H1 (cell line): ENCODE results near the gene LGR4. TPM values are rescaled to one million over a fixed set of nuclear protein-coding genes. Genes with fewer than 3 reads are reported as not detected.

Source experiments
- CEBPB ChIP-seq: IDR thresholded peaks from 2 replicates; pipeline ENCODE4 v1.6.1; 2012; ENCODE audit warnings: low read depth, low read length
- CHD7 ChIP-seq: fragments of 300-600 bp; sonication (generic); IDR thresholded peaks from 2 replicates; pipeline ENCODE4 v1.7.1; 2012; ENCODE audit warnings: low read length, moderate library complexity, mild to moderate bottlenecking, inconsistent platforms; ENCODE audit not compliant: insufficient replicate concordance
- HDAC2 ChIP-seq, 2 experiments: fragments of 300-600 bp in 1 of 2; sonication (generic) in 1 of 2; IDR thresholded peaks; 2 replicates each; pipeline ENCODE4 v1.6.1; 2011 to 2012; ENCODE audit warnings: low read depth in 2 of 2, low read length in 2 of 2, mild to moderate bottlenecking in 2 of 2, moderate library complexity in 2 of 2, borderline replicate concordance in 1 of 2, inconsistent platforms in 1 of 2
- JUND ChIP-seq: IDR thresholded peaks from 2 replicates; pipeline ENCODE4 v1.6.1; 2011; ENCODE audit warnings: mild to moderate bottlenecking, improper control_type of control experiment, low read length
- RNF2 ChIP-seq: fragments of 200-900, 300-1000 bp; sonication (generic); IDR thresholded peaks from 2 replicates; pipeline ENCODE4 v1.7.1; 2016; ENCODE audit warnings: borderline replicate concordance, low read depth, mild to moderate bottlenecking, antibody characterized with exemption, low read length; ENCODE audit not compliant: poor library complexity, severe bottlenecking; ENCODE audit errors: missing control alignments
- RXRA ChIP-seq: IDR thresholded peaks from 2 replicates; pipeline ENCODE4 v1.6.1; 2011; ENCODE audit warnings: low read depth, mild to moderate bottlenecking, low read length, moderate library complexity; ENCODE audit not compliant: insufficient read depth
- TCF12 ChIP-seq: IDR thresholded peaks from 2 replicates; pipeline ENCODE4 v1.6.1; 2011; ENCODE audit warnings: low read depth, mild to moderate bottlenecking, low read length
- polyA plus RNA-seq, 7 experiments: library from polyadenylated mRNA; depleted of rRNA in 3 of 7; stranded (reverse) in 5 of 7; unstranded in 2 of 7; fragments of >200 nt in 5 of 7; fragments of 200-250 nt in 2 of 7; gene quantifications; 1 replicate in 5 of 7; 2 replicates in 1 of 7; 4 replicates in 1 of 7; pipeline versions ENCODE4 v1.2.1 to v1.2.3, GENCODE V29; 2011 to 2013; ENCODE audit warnings: missing spikeins in 2 of 7, mixed read lengths in 2 of 7
- total RNA-seq: library from RNA; stranded (reverse); fragmentation: NEBNext Ultra II Directional; extraction: Animal tissue kit (Norgen Biotek cat#: 25700); gene quantifications from 2 replicates; pipeline ENCODE4 v1.2.1, GENCODE V29; 2021

LGR4 gene
- total and polyA plus RNA-seq, 2 of the 8 experiments (the other 6 are each of a cell fraction or from before 2014, with no cell fraction given), result 26.6 to 61.7 TPM

DNA sequence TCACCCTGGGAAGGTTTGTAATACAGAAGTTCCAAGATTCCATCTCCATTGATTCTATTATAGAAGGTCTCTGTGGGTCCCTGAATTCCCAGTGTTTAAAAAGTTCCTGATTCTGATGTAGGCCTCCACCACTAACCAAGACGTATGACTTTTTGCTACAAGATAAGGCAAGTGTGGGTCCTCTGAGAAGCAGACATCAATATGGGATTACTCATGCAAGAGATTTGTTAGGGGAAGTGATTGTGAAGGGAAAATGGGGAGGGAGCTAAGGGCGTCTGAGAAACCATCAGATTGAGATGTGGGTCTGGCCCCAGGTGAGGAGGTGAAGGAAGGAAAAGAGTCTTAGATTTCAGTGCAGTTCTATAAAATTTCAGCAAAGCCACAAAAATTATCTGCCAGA, 10.2 kb upstream of the LGR4 start (continued):
- TF ChIP-seq CHD7, result no peak
- no peak for TF ChIP-seq CEBPB
- no peak for TF ChIP-seq HDAC2 (IDR thresholded peaks at IDR 0.05; ENCODE audit: borderline replicate concordance in 1 of 2, low read depth in 2 of 2, low read length in 2 of 2)
- TF ChIP-seq JUND, result no peak
- TF ChIP-seq TCF12, result no peak
- no peak for TF ChIP-seq RNF2
- no peak for TF ChIP-seq RXRA
